ENCODE data around the gene MORC2.

Gene MORC2

DNA sequence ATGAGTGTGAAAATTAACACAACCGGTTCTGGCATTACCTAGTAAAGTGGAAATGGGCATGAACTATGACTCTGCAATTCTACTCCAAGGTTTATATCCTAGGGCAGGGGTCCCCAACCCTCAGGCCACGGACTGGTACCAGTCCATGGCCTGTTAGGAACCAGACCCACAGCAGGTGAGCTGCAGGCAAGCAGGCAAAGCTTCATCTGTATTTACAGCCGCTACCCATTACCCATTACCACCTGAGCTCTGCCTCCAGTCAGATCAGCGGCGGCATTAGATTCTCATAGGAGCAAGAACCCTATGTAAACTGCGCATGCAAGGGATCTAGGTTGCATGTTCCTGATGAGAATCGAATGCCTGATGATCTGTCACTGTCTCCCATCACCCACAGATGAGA lies 49.8 kb downstream of the MORC2 start:
- no peak for DNase-seq

DNA sequence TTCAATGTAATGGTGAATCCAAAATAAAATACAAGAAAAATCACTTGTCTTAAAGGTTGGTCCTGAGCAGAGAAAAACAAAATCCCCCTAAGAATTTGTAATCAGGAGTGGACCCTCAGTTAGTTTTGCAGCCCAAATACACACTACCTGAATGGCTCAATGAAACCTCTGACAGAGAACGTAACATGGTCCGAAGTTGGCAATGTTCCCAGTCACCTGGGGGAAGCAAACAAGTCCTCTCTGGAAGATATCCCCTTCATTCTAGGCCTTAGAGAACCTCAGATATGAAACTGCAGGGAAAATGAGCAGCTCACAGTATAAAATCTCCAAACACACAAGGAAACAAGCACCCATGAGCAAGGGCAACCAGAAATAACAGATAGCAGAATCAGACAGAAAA lies 58.2 kb downstream of the MORC2 start:
- no peak for DNase-seq

DNA sequence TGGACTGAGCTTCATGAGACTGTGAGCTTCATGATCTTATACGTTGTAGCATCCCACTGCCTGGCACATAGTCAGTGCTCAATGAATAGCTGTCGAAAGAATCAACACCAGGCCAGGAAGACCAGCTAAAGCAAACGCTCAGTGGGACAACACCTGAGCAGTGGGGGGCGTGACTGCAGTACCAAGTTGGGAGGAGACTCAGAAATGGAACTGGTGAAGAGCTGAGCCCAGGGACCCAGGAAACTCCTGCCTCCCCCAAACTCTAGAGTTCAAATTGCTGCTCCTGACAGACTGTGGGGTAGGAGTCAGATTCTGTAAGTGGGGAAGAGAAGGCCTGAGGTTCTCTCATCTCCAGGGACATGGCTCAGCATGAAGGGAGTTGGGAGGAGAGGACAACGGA lies 59.3 kb downstream of the MORC2 start:
- no peak for DNase-seq

DNA sequence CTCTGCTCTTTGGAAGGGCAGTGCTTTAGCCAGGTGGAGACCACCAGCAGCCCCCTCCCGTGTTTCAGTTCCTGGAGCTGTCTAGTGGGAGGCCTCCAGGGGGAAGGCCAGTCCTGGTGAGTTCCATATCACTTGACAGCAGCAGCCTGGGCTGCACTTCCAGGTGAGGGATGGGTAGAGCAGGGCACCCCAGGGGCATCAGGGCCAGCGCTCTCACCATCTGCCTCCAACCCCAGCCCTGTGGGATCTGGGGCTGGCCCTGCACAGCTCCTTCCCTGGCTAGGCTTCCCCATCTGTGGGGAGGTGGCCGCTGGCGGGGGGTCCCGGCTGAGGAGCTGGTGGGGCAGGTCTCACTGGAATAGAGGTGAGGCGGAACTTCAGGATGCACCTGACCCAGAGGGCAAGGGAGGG lies 60.5 kb downstream of the MORC2 start:
- no peak for DNase-seq

DNA sequence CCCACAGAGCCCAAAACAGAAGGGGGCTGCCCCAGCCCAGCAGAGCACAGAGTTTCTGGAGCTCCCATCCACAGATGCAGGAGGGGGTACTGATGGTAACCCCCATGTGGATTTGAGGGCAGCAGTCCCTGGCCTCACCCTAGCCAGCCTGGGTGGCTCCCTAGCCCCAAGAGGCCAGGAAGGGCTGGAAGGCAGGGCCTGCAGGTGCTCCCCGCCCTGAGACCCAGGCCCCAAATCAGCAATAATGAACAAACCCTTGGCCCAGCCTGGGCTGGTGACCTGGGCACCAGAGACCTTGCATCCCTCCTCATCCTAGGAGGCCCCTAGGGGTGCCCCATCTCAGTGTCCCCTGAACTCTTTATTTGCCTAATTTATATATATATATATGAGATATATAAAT lies 61.6 kb downstream of the MORC2 start:
- no peak for DNase-seq

DNA sequence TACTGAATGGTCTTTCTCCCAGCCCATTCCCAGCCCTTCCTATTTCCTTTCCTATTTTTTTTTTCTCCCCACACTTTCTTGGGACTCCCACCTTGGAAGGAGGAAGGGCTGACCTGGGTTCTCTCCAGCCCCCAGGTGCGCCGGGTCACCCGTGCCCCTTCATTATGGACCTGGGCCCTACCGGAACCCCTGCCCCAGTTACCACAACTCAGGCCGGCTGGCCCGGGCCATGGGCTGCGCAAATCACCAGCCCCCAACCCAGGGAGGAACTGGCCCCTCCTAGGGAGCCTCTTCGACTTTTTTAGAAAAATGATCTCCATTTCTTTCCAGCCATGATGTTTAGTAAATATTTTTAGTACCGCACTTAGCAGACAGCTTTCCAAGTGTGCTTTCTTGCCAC lies 62.2 kb downstream of the MORC2 start:
- no peak for DNase-seq

DNA sequence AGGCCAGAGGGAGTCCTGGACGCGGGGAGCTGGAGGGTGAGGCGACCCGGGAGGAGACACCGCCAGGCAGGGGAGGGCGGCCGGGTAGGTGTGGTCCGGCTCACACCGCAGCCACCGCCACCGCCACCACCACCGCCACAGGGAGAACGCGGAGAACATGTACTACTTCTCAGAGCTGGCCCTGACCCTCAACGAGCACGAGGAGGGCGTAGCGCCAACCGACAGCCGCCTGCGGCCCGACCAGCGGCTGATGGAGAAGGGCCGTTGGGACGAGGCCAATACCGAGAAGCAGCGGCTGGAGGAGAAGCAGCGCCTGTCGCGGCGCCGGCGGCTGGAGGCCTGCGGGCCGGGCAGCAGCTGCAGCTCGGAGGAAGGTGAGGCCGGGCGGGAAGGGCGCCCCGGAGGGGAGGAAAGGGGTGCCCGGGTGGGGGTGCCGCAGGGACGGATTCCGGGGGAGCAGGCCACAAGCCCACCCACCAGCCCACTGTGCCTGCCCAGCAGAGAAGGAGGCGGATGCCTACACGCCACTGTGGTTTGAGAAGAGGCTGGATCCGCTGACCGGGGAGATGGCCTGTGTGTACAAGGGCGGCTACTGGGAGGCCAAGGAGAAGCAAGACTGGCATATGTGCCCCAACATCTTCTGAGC lies 62.8 kb downstream of the MORC2 start:
- DNase-seq, result no peak

DNA sequence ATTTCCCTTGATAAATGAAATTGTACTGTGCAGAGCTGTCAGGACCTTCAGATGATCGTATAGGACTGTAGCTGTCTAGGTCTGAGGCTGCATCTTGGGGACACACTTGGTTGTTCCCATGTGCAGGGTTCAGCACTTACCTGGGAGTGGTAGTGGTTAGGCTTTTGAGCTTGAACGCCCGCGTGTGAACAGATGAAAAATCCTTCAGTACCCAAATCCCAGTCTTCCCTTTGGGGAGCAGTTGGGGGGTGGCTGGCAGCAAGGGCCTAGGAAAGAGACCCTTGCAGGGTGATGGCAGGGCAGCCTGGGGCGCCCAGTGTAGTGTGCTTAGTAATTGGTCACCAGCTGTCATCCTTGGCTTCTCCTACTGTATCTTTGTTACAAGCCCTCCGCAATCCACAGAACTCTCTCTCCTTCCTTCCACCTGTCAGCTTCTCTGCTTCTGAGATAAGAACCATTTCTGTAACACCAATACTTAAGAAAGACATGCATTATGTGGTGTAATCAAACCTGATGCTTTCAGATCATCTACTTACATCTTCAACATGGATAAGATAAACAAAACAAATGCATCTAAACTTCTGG lies 64.6 kb downstream of the MORC2 start:
- DNase-seq, result no peak

DNA sequence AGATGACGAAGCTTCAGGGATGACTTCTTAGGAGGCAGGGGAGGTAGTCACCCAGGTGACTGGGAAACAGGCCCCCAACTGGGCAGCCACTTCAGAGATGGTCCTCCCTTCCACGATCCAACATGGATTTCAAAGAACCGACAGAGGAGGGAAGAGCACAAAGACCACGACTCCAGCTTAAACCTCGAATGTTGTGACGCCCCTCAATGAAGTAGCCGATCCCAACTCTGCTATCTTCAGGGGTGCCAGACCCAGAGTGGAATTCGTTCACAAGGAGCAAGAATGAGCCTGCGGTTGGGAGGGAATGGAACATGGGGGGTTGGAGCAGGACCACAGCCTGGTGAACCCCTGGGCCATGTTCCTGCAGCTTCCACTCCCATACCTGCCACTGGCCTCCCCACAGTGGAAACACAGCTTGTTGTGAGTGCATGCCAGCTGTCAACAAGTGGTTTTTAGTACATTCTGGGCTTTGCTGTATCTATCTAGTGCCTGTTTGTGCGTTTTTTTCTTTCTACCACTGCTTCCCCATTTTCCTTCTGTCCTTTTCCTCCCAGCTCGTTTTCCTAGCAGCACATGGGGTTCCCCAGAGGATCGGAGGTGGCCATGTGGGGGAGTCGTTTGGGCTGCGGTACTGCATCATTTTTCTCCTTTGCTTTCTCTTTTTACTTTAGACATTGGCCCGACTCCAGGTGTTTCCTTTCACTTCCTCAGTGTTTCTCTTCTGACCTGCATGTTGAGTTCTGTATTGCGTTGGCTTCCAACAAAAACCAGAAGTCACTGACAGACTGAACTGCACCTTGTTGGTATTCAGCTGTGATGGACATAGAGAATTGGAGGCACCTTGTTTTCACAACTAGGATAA lies 65.8 kb downstream of the MORC2 start:
- no peak for DNase-seq

DNA sequence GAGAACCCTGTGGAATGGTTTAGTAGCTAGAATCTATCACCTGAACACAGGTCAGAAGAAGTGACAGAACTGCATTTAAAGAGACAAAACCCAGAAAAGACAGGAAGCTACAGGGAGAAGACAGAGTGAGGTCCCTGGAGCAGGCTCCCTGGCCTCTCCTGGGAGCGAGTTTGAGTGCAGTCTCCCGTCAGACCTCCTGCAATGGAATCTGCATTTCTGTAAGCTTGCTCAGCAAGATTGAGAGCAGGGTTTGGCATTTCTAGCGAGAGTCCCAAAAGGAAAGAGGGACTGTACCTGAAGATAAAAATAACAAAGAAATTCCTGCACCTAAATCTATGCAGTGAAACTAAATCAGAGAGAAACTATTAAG lies 74.2 kb downstream of the MORC2 start:
- no peak for DNase-seq

DNA sequence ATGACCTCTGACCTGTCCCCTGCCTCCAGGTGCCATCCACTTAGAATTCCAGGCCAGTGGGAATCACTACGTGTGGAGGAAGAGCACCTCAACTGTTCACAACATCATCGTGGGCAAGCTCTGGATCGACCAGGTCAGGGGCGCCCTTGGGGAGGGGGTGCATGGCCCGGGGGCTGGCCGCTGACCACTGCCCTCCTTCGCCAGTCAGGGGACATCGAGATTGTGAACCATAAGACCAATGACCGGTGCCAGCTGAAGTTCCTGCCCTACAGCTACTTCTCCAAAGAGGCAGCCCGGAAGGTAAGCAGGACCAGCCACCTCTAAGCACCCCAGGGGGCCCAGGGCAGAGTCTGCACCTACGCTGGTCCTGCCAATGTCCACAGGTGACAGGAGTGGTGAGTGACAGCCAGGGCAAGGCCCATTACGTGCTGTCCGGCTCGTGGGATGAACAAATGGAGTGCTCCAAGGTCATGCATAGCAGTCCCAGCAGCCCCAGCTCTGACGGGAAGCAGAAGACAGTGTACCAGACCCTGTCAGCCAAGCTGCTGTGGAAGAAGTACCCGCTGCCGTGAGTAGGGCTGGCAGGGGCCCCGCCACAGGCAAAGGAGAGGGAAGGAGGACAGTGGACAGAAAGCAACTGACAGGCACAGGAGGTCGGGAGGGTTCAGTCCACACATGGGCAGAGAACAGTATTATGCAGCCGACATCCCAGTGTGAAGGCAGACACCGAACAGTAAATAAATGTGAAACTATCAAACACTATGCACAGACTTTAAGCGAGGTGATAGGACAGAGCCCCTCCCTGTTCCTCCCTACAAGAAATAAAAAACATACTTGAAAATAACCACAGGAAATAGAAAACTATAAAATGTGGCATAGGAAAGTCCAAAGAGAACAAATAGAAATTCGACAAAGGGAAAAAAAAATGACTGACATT lies 74.9 kb downstream of the MORC2 start:
- no peak for DNase-seq

DNA sequence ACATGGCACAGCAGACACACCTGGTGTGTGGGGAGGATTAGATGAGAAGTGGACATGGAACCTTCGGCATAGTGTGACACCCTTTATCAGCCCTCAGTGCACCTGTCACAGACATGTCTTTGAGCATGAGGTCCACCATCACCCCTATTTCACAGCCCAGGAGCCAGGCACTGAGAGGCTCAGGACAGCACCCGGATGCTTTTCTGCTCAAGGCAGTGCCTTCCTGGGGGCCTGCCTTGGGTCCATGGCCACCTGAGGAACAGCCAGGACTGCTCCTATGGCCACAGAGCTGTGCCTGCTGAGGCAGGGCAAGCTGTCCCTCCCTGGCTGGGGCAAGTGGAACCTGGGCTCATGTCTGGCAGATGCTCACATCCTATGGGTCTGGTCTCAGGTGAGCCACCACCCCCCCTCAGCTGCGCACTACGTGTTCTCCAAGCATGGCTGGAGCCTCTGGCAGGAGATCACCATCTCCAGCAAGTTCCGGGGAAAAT lies 75.8 kb downstream of the MORC2 start:
- no peak for DNase-seq

DNA sequence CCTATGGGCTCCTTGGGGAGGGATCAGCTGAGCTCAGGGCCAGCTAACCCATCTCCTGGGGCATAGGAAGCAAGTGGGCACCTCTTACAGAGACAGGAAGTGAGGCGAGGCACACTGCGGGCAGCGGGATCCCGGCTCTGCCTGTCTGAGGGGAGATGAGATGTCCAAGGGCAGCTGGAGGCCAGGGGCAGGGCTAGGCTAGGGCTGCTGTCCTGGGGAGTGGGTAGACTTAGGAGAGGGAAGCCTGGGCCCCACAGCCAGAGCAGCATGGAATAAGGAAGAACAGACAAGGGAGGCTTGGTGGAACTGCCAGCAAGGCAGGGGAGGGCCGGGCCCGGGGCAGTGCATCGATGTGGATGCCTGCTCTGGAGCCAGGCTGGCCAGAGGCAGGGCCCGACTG lies 76.3 kb downstream of the MORC2 start:
- no peak for DNase-seq

DNA sequence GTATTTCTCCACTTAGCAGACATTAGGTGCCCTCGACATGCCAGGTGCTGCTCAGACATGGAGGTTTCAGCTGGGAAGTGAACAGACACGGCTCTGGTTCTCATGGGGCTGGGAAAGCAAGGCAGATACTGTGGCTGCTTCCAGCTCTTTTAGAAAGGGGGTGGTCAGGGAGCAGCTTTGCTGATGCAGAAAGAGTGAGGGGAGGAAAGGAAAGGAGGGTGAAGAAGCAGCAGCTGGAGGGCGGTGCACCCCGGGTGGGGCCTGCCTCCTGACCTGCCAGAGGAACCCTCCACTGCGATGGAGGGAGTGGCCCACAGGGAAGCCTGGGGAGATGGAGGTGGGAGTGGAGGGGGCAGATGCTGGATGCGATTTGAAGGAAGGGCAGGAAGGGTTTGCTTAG lies 76.8 kb downstream of the MORC2 start:
- DNase-seq, result no peak

DNA sequence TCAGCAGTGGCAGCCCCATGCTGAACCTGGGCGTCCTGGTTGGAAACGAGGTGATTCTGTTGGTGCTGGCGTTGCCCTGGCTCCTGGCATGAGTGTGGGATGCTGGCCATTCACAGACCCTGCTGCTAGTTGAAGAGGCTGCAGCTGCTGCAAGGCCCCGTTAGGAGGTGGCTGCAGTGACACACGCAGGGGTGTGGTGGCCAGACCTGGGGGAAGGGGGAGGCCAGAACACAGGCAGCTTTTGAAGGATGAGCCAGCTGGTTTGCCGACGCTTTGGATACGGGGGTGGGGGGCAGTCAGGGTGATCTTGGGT lies 77.2 kb downstream of the MORC2 start:
- DNase-seq, result no peak

DNA sequence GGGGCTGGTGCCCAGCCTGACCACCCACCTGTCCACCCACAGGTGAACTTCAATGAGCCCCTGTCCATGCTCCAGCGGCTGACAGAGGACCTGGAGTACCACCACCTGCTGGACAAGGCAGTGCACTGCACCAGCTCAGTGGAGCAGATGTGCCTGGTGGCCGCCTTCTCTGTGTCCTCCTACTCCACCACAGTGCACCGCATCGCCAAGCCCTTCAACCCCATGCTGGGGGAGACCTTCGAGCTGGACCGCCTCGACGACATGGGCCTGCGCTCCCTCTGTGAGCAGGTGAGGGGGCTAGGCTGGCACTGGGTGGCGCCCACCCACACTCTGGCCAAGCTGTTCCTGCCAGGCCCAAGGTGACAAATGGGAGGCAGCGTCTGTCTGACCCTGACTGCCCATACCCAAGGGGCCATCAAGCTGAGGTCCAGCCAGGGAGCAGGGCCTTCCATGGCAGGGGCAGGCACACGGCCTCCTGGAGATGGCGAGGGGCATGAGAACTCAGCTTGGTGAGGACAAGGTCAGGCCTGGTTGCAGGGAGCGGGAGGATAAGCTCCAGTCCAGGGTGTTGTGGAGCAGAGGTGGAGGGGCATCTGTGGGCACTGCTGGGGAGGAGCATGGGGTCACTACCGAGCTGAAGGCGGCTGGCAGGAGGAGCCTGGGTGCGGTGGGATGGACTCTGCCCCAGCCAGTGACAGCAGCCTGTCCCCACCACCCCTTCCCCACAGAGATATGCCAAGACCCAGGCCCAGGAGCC lies 77.7 kb downstream of the MORC2 start:
- DNase-seq, result peak; percentile 48

DNA sequence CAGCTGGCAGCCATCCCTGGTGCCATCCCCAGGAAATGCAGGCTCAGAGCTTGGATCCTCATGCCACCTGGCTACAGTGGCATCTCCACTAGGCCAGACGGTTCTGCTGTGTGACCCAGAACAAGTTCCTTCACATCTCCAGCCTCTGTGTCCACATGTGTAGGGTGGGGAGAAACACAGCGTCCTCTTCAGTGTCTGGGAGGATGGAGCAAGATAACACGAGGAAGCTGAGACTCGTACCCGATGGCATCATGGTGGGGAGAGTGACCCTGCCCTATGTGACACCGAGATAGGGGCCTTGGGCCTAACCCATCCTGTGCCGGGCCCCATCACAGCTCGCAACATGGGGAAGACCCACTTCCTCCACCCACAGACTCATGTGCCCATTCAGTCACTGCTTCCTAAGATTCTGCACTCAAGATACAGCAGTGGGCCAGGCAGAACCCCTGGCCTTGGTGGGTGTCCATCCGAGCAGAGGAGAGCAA lies 78.5 kb downstream of the MORC2 start:
- DNase-seq, result no peak

DNA sequence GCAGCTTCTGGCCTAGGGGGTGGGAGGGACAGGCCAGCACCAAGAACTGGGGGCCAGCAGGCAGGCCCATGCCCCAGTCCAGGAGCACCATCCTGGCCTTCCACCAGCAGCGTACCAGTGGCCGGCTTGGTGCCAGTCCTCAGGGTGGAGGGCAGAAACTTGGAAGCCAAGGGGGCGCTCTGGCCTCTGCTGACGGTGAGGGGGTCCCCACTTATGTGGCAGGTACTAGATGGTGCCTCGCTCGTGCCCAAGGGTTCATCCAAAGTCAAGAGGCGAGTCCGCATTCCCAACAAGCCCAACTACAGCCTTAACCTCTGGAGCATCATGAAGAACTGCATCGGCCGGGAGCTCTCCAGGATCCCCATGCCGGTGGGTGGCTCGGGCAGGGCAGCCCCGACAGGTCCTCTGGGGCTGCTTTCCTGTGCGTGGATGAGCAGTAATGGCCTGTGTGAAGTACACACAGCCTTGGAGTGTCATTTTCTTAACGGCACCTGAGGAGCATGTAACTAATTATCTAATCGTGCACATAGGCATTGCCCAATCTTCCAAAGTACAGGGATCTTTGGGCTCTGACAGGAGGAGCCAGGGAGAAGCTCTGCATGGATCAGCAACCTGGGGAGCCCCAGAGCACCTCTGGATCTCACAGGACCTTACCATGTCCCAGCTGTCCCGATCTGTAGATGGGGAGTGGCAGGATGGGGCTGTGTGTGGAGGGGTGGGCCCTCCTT lies 79.1 kb downstream of the MORC2 start:
- no peak for DNase-seq

DNA sequence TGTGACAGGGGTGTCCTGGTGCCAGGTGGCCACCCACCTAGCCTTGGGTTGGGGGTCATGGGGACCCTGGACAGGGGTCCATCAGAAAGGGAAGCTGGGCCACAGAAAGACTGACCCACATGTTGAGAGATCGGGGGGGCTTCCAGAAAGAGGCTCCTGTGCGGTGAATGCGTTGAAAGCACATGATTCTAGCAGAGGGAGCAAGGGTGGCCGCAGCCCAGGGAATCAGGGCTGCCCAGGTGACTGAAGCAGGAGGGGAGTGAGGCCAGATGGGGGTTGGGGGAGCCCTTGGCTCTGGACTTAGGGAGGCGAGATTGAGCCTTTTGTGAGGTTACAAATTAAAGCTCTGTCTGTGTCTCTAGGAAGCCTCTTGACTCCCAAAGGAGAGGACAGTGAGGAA lies 80.7 kb downstream of the MORC2 start:
- DNase-seq, result no peak

DNA sequence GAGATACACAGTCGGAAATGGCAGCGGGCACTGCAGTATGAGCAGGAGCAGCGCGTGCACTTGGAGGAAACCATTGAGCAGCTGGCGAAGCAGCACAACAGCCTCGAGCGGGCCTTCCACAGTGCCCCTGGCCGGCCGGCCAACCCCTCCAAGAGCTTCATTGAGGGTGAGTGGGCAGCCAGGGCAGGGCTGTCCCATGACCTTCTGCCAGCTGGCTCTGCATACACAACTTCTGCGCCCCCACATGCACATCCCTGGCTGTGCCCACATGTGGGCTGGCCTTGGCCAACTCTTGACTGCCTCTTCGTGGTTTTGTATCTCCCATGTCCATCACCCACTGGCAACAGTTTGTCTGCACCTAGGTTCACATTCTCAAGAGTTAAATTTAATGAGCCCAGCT lies 81.1 kb downstream of the MORC2 start:
- DNase-seq, result no peak

DNA sequence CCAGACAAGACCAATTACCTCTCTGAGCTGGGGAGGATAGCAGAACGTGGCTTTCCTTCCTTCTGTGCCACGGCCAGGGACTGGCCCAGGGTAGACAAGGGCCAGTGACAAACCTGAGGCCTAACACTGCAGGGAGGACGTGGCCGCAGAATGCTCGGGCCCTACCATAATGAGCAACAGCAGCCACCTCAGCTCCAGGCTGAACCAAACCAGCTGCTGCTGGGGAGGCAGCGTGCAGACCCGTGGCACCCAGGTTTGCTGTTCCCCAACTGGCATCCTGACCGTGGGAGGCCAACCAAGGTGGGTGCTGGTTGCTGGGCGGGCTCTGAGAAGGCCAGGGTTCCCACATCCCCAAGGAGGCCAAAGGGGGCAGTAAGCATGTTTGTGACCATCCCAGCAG lies 83.0 kb downstream of the MORC2 start:
- no peak for DNase-seq

DNA sequence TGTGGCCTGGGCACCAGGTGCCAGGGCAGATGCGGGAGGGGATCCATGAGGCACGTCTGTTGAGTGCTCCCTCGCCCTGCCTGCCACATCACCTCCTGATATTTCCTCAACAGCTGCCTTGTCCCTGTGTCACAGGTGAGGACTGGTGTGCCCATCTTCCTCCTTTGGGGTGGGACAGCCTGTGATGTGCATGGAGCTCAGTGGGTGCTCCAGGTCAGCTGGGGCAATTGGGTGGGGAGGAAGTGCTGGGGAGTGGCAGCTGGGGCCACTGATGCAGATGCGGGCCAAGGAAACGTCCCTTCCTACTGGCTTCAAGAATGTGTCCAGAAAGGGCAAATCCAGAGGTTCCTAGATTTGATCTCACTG lies 83.6 kb downstream of the MORC2 start:
- DNase-seq, result no peak
